ENCODE measurements around the gene CASZ1. TPM values are rescaled to one million over a fixed set of nuclear protein-coding genes. Genes with fewer than 3 reads are reported as not detected.

CASZ1 gene
- total RNA-seq, 1 experiment from 2014 or later, result 11.1 TPM

- intact Hi-C loops (cut with micrococcal nuclease), result no loop called here
- Mint-ChIP-seq H3K9me3 (ENCODE audit: unreplicated experiment) (no peaks in the 10 kb centered on the region), H3K36me3 (ENCODE audit: insufficient read depth, unreplicated experiment) (no peaks in the 10 kb centered on the region), H3K27me3 (ENCODE audit: insufficient read depth, unreplicated experiment) (no peaks in the 10 kb centered on the region), H3K4me1 (ENCODE audit: insufficient read depth, unreplicated experiment) (no peaks in the 10 kb centered on the region), H3K27ac (ENCODE audit: low read depth, unreplicated experiment) (no peak overlapping the region), H3K4me3 (ENCODE audit: unreplicated experiment) (no peak overlapping the region)
- no peak for DNase-seq (ENCODE audit: unreplicated experiment)
- BruUV-seq (replicated peaks), result no TSS peak
- CTCF ChIA-PET, result interaction anchor here (0.6 kb wide), 1 partner anchor 24 kb away, joined by 5 read pairs; no protein-coding TSS in a partner anchor
- TF ChIP-seq CTCF (IDR thresholded peaks at IDR 0.05; ENCODE audit: unreplicated experiment), result no peak
- POLR2A ChIA-PET, result interaction anchor here (0.6 to 1.2 kb wide), 2 partner anchors 16 to 175 kb away, joined by 3 to 4 read pairs; no protein-coding TSS in a partner anchor
Measured at GRCh38 chr1:10774615-10775310, 21.7 kb downstream of the CASZ1 start.

GRCh38 chr1:10773851-10774614, 22.4 kb downstream of the CASZ1 start:
- Mint-ChIP-seq H3K27me3 (ENCODE audit: insufficient read depth, unreplicated experiment) (no peaks in the 10 kb centered on the region), H3K4me1 (ENCODE audit: insufficient read depth, unreplicated experiment) (no peaks in the 10 kb centered on the region), H3K4me3 (ENCODE audit: unreplicated experiment) (no peak overlapping the region), H3K9me3 (ENCODE audit: unreplicated experiment) (no peaks in the 10 kb centered on the region), H3K36me3 (ENCODE audit: insufficient read depth, unreplicated experiment) (no peaks in the 10 kb centered on the region), H3K27ac (ENCODE audit: low read depth, unreplicated experiment) (no peak overlapping the region)
- ChIA-PET CTCF (no interaction called here), POLR2A (no interaction called here)
- BruUV-seq (replicated peaks), result no TSS peak
- no peak for DNase-seq (ENCODE audit: unreplicated experiment)
- intact Hi-C loops (cut with micrococcal nuclease), result no loop called here
- TF ChIP-seq CTCF (IDR thresholded peaks at IDR 0.05; ENCODE audit: unreplicated experiment), result no peak

GRCh38 chr1:10773376-10773775, 23.1 kb downstream of the CASZ1 start:
- no TSS peak for BruUV-seq (replicated peaks)
- H3K27ac Mint-ChIP-seq (ENCODE audit: low read depth, unreplicated experiment), result no peak overlapping the region
- no peaks in the 10 kb centered on the region for H3K36me3 Mint-ChIP-seq (ENCODE audit: insufficient read depth, unreplicated experiment)
- H3K9me3 Mint-ChIP-seq (ENCODE audit: unreplicated experiment), result no peaks in the 10 kb centered on the region
- H3K4me1 Mint-ChIP-seq (ENCODE audit: insufficient read depth, unreplicated experiment), result no peaks in the 10 kb centered on the region
- H3K4me3 Mint-ChIP-seq (ENCODE audit: unreplicated experiment), result no peak overlapping the region
- H3K27me3 Mint-ChIP-seq (ENCODE audit: insufficient read depth, unreplicated experiment), result no peaks in the 10 kb centered on the region
- POLR2A ChIA-PET, result no interaction called here
- no peak for DNase-seq (ENCODE audit: unreplicated experiment)
- intact Hi-C loops (cut with micrococcal nuclease), result no loop called here
- no peak for TF ChIP-seq CTCF (IDR thresholded peaks at IDR 0.05; ENCODE audit: unreplicated experiment)
- CTCF ChIA-PET, result interaction anchor here (0.6 kb wide), 1 partner anchor 265 kb away, joined by 3 read pairs; no protein-coding TSS in a partner anchor

GRCh38 chr1:10772711-10773110, 23.7 kb downstream of the CASZ1 start:
- H3K27ac Mint-ChIP-seq (ENCODE audit: low read depth, unreplicated experiment), result no peak overlapping the region
- ChIA-PET CTCF (interaction anchor here (0.6 kb wide), 4 partner anchors 40 to 1386 kb away, joined by 3 to 4 read pairs (median 3); no protein-coding TSS in a partner anchor), POLR2A (no interaction called here)
- intact Hi-C loops (cut with micrococcal nuclease), result no loop called here
- TF ChIP-seq CTCF (IDR thresholded peaks at IDR 0.05; ENCODE audit: unreplicated experiment), result no peak
- BruUV-seq (replicated peaks), result no TSS peak
- no peaks in the 10 kb centered on the region for H3K4me1 Mint-ChIP-seq (ENCODE audit: insufficient read depth, unreplicated experiment)
- H3K27me3 Mint-ChIP-seq (ENCODE audit: insufficient read depth, unreplicated experiment), result no peaks in the 10 kb centered on the region
- no peaks in the 10 kb centered on the region for H3K9me3 Mint-ChIP-seq (ENCODE audit: unreplicated experiment)
- no peak for DNase-seq (ENCODE audit: unreplicated experiment)
- H3K4me3 Mint-ChIP-seq (ENCODE audit: unreplicated experiment), result no peak overlapping the region
- H3K36me3 Mint-ChIP-seq (ENCODE audit: insufficient read depth, unreplicated experiment), result no peaks in the 10 kb centered on the region

Measured in MCF 10A (cell line).